Activated CD4-positive, alpha-beta T cell treated with anti-CD3 and anti-CD28 coated beads, Interleukin-10, Interleukin-2, amounts not matched to agents 100 ng/mL and 50 ng/mL, durations not matched to agents 16 hours and 8 hours (primary cell): Measurements from ENCODE around the gene RCBTB1.
A peak's percentile ranks its signal among the peaks of the same experiment; 100 is the strongest.

Source experiments
- DNase-seq: peaks from one replicate; pipeline ENCODE4 v3.0.0-alpha.2; 2020

The RCBTB1 gene

DNA sequence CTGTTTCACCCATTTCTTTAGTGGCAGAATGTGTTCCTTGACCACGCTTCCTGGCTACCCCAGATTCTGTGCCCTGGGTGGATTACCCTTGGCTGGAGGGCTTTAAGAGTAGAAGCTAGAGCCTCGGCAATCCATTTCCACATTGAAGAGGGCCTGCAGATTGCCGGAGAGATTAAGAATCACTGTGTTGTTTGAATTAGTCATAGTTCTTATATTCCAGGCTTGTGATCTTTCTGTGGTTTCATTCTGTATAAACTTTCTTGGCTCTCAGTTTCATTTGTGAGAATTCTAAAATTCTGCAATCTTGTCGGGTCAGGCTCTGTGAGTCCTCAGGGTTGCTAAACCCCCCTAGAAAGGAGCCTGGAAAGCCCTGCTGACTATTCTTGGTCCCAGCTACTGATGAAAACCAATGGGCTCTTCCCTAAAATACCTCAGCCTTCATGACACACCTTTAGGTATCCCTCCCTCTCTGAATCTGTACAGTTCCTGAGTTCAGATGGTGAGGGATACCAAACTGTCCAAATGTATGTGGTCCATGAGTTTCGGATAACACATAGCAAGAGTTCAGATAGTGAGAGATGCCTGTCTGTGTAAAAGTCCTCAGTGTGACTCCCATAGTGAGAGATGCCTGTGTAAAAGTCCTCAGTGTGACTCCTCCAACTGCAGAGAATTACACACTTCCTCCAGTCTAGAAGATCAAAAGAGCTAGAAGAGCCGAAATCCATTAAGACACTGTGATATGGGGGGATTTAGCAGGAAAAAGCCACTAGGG lies 85.3 kb downstream of the RCBTB1 start:
- peak; percentile 51 for DNase-seq

DNA sequence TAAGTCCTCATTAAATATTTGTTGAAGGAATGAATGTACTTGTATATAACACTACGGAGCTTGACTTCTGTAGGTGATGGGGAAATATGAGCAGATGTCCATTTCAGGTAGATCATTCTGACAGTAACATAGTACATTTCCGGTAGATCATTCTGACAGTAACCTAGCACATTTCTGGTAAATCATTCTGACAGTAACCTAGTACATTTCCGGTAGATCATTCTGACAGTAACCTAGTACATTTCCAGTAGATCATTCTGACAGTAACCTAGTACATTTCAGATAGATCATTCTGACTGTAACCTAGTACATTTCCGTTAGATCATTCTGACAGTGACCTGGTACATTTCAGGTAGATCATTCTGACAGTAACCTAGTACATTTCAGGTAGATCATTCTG lies 87.2 kb downstream of the RCBTB1 start:
- peak; percentile 34 for DNase-seq

DNA sequence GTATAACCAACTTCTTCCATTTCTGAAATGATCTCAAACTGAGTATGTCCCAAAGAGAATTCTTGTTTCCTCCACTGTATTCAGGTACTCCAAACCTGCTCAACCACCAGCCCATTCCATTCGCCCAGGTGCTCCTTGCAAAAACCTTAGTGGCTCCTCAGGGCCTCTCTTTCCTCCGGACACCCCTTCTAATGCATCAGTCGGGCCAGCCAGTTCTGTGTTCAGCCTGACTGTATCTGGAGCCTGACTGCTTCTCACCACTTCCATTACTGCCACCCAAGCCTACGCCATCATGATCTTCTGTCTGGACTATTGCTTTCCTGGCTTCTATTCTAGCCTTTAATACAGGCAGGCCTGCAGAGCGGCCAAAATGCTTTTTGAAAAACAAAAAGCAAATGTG lies 88.1 kb downstream of the RCBTB1 start:
- DNase-seq: no peak

DNA sequence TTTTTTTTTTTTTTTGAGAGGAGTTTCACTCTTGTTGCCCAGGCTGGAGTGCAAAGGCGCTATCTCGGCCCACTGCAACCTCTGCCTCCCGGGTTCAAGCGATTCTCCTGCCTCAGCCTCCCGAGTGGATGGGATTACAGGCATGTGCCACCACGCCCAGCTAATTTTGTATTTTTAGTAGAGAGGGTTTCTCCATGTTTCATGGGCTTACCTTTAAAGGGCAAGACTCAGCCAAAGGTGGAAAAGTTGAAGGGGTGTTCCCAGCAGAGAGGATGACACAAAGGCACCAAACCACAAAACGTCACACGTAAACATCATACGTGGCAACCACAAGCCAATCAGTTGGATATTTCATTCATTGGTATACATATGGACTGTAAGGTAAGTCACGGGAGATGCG lies 88.5 kb downstream of the RCBTB1 start:
- DNase-seq: peak; percentile 71

DNA sequence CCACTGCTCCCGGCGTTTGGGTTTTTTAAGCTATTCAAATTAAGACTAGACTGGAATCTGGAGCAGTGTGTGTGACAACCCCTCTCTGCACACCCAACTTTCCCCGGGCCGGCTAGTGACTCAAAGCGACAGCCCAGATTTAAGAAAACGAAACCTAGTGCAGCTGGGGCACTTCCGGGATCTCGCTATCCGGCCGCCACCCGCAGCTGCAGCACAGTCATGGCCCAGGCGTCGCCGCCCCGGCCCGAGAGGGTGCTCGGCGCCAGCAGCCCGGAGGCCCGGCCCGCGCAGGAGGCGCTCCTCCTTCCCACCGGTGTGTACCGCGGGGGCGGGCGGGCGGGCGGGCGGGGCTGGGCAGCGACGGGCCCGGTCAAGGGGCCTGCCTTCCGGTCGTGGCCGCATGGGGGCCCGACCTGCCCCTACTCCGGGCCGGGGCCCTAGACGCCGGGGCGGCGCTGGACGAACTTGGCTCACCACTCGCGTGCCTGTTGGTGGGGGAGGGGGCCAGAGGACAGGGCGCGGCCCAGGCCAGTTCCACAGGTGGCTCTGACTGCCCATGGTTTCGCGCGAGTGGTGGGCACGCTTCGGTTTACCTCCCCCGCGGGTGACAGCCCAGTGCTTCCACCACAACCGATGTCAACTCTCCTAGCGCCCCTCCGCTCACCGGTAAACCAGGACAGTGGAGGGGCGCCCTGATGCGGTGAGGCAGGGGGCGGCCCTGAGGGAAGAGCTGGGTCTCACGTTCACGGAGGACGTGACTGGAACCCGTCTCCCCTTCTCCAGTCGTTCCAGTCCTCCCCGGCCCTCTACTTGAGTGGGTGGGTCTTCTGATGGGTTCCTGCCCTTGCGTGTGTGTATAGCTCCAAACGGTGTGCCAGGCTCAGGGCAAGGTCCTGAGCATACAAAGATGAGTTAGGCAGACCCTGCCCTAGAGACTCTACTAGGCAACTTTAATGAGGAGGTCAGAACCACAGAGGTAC lies 89.3 kb downstream of the RCBTB1 start, which contains the start of gene PHF11:
Gene PHF11, plus strand, starts transcription at position 171 of the 980 bp plus-strand sequence. Its CDS starts 49 bp downstream, at position 220.
- peak; percentile 95 for DNase-seq

DNA sequence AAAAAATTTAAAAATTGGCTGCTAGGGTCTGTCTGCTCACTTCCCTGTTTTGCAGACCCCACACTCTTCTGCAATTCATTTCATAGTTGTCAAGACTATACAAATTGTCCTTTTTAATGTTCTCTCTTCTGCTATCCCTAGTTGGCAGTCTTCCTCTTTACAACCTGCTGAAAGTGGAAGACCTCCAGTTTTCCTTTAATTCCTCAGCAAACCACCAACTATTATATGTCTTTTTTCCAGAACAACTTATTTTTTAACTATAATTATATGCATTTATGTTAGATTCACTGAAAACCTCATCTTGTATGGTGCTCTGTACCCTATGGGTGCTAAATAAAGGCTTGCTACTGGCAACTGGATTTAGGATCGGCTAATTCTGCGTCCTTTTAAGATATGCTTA lies 90.7 kb downstream of the RCBTB1 start:
- DNase-seq: no peak

DNA sequence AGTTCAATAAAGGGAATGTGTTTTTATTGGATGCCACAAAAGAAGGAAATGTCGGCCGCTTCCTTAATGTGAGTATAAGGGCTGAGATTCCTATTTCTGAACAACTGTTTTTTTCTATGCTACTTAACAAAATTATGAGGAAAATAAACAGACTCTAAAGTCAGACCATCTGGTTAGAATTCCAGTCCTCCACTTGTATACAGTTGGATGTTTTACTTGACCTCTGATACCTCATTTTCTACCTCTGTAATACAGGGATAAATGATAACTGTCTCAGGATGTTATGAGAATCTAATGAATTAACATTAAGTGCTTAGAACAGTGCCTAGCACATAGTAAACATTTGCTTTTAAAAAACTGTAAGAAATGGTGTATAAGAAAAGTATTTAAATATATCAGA lies 96.8 kb downstream of the RCBTB1 start:
- DNase-seq: no peak
